ENCODE data around the gene MAGI1.
A peak's percentile ranks its signal among the peaks of the same experiment; 100 is the strongest.

MAGI1 gene

GRCh38 chr3:65955792-65956477, 82.8 kb downstream of the MAGI1 start:
- Histone ChIP-seq H3K36me3 (no peaks in the 10 kb centered on the region), H3K27ac (peak overlapping the region; percentile 63 to 76), H3K4me1 (peaks cover 0 to 57% (median 26%) of the 10 kb centered on the region in 4 donors), H3K9me3 (no peaks in the 10 kb centered on the region), H3K4me3 (no peak overlapping the region), H3K27me3 (no peaks in the 10 kb centered on the region)
- no peak for TF ChIP-seq CTCF (IDR thresholded peaks at IDR 0.05)
- no peak for DNase-seq
- intact Hi-C loops (cut with DNase I; ENCODE audit: low total_unique reads): no loop called here

- Histone ChIP-seq H3K27me3 (no peaks in the 10 kb centered on the region), H3K4me3 (peak overlapping the region; percentile 31 to 36), H3K4me1 (peaks cover 0 to 60% (median 26%) of the 10 kb centered on the region in 4 donors), H3K9me3 (no peaks in the 10 kb centered on the region), H3K36me3 (no peaks in the 10 kb centered on the region), H3K27ac (peak overlapping the region; percentile 63 to 76)
- DNase-seq: peak in 1 of 2 donors; percentile 73
- TF ChIP-seq CTCF (IDR thresholded peaks at IDR 0.05): no peak
- intact Hi-C loops (cut with DNase I; ENCODE audit: low total_unique reads): no loop called here
Measured at GRCh38 chr3:65953881-65954733, 84.6 kb downstream of the MAGI1 start.

GRCh38 chr3:65953301-65953812, 85.4 kb downstream of the MAGI1 start:
- peaks cover 0 to 67% (median 31%) of the 10 kb centered on the region in 4 donors for H3K4me1 ChIP-seq
- intact Hi-C loops (cut with DNase I; ENCODE audit: low total_unique reads): no loop called here
- peak in 1 of 2 donors; percentile 24 for DNase-seq

GRCh38 chr3:65952842-65953241, 85.9 kb downstream of the MAGI1 start:
- no peaks in the 10 kb centered on the region for H3K27me3 ChIP-seq
- intact Hi-C loops (cut with DNase I; ENCODE audit: low total_unique reads): no loop called here
- H3K9me3 ChIP-seq: no peaks in the 10 kb centered on the region
- H3K4me1 ChIP-seq: peaks cover 0 to 68% (median 31%) of the 10 kb centered on the region in 4 donors
- H3K4me3 ChIP-seq: no peak overlapping the region
- H3K27ac ChIP-seq: peak overlapping the region; percentile 63 to 76
- DNase-seq: no peak
- no peak for TF ChIP-seq CTCF (IDR thresholded peaks at IDR 0.05)
- H3K36me3 ChIP-seq: no peaks in the 10 kb centered on the region

More at GRCh38 chr3:65953301-65953812, 85.4 kb downstream of the MAGI1 start:
- H3K27ac ChIP-seq: peak overlapping the region; percentile 63 to 76
- H3K9me3 ChIP-seq: no peaks in the 10 kb centered on the region
- peak overlapping the region in 1 of 2 donors; percentile 31 for H3K4me3 ChIP-seq
- no peak for TF ChIP-seq CTCF (IDR thresholded peaks at IDR 0.05)
- no peaks in the 10 kb centered on the region for H3K36me3 ChIP-seq
- no peaks in the 10 kb centered on the region for H3K27me3 ChIP-seq

GRCh38 chr3:65951836-65952505, 86.7 kb downstream of the MAGI1 start:
- no peaks in the 10 kb centered on the region for H3K9me3 ChIP-seq
- H3K4me3 ChIP-seq: no peak overlapping the region
- H3K4me1 ChIP-seq: peaks cover 0 to 72% (median 31%) of the 10 kb centered on the region in 4 donors
- no peaks in the 10 kb centered on the region for H3K36me3 ChIP-seq
- intact Hi-C loops (cut with DNase I; ENCODE audit: low total_unique reads): no loop called here
- H3K27me3 ChIP-seq: no peaks in the 10 kb centered on the region
- TF ChIP-seq CTCF (IDR thresholded peaks at IDR 0.05): no peak
- DNase-seq: no peak
- H3K27ac ChIP-seq: peak overlapping the region; percentile 63 to 76

All from tibial artery (tissue), 4 donors.